HG02623 (cell line): ENCODE measurements around the gene BCL6B.
"Not testable (repeated sequence)": the region's sequence is repeated elsewhere in the genome, so short reads cannot be mapped to it uniquely, and the experiment has no call there.

Experiments used
- ATAC-seq: cut with Tn5 transposase; IDR thresholded peaks from one replicate; pipeline ENCODE4 v1.9.1; 2021; ENCODE audit warnings: moderate library complexity; ENCODE audit not compliant: unreplicated experiment

Gene BCL6B

DNA sequence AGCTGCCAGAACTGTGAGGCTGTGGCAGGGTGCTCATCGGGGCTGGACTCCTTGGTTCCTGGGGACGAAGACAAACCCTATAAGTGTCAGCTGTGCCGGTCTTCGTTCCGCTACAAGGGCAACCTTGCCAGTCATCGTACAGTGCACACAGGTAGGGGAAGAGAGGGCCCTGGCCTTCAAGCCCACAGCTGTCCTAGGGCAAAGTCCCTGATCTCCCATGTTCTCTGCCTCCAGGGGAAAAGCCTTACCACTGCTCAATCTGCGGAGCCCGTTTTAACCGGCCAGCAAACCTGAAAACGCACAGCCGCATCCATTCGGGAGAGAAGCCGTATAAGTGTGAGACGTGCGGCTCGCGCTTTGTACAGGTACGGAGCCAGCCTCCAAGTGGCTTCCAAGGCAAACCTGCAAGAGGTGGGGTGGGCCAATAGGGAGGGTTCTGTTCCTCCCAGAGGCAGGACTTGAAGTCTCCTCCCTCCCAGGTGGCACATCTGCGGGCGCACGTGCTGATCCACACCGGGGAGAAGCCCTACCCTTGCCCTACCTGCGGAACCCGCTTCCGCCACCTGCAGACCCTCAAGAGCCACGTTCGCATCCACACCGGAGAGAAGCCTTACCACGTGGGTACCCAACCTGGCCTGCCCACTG, 3.7 kb downstream of the BCL6B start:
- no peak for ATAC-seq

GRCh38 chr17:7027335-7027734, 4.5 kb downstream of the BCL6B start:
- ATAC-seq = no peak

GRCh38 chr17:7029096-7029495, 6.2 kb downstream of the BCL6B start:
- no peak for ATAC-seq

DNA sequence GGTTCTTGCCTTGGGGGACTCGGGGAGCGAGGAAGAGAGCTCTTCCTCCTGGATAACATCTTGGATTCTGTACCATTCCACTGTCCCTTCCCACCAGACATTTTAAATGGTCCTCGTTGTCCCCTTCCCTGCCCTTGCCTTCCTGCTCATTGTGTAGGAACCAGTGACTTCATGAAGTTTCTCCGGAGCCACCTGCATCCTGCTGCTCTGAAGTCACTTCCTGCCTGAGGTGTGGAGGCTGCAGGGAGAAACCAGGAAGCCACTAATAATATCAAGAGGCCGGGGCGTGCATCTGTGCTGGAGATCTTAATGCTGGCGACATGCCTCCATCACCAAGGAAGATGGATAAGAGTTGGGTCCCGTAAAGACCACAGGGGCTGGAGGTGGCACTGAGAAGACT, 6.8 kb downstream of the BCL6B start:
- ATAC-seq = no peak

GRCh38 chr17:7034955-7035590, 12.2 kb downstream of the BCL6B start:
- ATAC-seq = no peak

DNA sequence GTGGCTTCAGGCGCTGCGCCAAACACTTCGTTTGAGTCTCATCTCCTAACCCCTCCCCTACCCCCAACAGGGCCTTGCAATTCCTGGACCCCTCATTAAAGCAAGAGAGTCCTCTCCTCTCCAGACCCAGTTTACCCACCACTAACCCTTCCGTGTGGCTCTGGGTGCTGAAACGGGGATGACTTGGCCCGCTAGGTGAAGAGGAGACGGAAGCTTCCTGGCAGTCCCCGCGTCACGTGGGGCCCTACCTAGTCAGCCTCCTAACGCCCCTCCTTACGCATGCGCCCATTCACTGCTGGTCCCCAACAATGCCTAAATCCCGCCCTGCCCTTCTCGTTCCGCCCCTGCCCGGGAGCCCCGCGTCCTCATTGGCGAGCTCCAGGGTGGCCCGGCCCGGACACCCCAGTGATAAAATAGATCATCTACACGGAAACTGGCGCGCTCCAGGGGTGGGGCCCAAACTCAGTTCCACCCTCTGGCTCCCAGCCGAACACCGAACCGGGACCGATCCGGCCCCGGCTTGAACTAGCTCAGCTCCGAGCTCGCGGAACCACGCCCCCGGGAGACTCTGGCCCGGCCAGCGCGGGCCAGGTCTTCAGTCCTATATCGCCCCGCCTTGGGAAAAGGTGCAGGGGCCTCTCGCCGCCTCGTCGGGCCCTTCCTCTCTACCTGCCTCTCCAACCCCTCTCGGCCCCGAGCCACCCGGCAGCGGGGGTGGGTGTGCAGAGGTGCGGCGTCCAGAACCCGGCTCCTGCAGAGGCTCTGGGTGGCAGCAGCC, 12.9 kb downstream of the BCL6B start, which contains the start of gene SLC16A13:
TSS of gene SLC16A13 (plus strand) at position 425 of the 778 bp plus-strand sequence. CDS start 368 bp downstream, outside the sequence.
- peak; percentile 88 for ATAC-seq

DNA sequence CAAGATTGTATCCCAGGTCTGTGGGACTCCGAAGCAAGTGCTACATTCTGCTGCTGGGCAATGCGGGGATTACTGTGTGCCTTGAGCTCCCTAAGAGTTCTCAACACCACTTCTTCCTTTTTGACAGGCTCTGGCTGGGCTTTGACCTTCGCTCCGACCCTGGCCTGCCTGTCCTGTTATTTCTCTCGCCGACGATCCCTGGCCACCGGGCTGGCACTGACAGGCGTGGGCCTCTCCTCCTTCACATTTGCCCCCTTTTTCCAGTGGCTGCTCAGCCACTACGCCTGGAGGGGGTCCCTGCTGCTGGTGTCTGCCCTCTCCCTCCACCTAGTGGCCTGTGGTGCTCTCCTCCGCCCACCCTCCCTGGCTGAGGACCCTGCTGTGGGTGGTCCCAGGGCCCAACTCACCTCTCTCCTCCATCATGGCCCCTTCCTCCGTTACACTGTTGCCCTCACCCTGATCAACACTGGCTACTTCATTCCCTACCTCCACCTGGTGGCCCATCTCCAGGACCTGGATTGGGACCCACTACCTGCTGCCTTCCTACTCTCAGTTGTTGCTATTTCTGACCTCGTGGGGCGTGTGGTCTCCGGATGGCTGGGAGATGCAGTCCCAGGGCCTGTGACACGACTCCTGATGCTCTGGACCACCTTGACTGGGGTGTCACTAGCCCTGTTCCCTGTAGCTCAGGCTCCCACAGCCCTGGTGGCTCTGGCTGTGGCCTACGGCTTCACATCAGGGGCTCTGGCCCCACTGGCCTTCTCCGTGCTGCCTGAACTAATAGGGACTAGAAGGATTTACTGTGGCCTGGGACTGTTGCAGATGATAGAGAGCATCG, 15.4 kb downstream of the BCL6B start:
- ATAC-seq = no peak

DNA sequence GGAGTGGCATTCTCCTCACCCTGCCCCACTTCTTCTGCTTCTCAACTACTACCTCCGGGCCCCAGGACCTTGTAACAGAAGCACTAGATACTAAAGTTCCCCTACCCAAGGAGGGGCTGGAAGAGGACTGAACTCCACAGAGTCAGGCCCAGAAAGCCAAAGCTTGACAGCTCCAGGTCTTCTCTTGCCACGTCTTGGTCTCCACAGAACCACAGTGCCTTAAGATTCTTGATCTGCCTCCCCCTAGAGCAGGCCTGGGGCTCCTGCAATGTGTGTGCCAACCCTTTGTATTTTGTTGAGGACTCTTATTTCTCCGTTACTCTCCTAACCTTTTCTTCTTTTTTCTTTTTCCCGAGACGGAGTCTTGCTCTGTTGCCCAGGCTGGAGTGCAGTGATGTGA, 17.0 kb downstream of the BCL6B start:
- no peak for ATAC-seq

DNA sequence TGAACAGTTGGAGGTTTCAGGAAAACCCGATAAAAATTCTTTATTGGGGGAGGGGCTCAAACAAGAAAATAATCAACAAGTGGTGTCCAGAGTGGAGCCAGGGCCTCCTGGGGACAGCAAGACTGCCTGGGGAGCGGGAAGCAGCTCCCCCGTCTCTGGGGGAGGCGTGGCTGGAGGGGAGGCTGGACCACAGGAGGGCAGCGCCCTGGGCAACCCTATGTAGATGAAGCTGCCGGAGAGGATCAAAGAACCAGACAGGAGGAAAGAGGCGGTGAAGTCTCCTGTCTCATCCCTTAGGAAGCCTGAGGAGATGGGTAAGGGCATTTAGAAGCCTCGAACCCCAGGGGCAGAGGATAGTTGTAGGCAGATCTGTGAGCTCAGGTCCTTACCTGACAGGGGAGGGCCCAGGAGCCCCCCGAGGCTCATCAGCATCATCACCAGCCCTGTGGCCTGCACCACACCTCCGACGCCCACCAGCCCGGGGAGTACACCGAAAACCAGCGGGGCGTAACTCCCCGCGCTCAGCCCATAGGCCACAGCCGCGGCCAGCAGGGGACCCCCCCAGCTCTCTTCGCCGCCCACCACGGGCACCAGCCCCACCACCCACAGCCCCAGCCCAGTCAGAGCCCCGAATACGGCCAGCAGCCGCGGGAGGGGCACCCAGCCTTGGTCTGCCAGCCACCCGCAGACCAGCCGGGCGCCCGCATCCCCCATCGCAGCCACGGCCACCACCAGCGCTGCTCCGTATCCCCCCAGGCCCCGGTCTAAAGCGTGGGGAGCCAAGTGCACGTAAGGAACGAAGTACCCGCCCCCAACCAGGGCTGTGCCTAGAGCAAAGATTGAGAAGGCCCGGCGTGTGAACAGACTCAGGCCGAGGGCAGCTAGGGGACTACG, 19.0 kb downstream of the BCL6B start:
- no peak for ATAC-seq

DNA sequence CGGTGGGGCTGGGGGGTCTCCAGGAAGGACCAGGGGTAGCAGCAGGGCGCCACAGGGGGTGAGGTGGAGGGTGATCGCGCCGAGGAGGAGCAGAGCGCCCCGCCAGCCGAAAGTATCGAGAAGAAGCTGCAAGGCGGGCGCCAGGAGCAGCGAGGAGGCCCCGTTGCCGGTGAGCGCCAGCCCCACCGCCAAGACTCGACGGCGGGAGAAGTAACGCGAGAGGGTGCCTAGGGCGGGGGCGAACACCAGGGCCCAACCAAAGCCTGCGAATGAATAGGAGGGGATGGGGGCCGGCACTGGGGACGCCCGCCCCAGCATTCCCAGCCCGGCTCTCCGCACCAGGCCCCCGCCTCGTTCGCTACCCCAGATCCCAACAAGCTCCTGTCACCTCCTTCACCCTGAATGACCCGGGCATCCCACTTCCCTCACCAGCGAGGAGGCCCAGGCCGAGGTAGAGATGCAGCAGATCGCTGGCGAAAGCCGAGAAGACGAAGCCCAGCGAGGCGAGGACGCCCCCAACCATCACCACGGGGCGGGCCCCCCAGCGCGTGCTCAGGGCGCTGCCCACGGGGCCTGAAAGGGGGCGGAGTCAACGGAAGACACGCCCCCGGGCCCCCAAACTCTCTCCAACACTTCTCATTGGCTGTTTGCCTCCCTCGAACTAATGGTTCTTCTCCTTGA, 19.8 kb downstream of the BCL6B start:
- ATAC-seq = no peak

- no peak for ATAC-seq
These were observed 20.3 kb downstream of the BCL6B start for GRCh38 chr17:7043182-7043496.

DNA sequence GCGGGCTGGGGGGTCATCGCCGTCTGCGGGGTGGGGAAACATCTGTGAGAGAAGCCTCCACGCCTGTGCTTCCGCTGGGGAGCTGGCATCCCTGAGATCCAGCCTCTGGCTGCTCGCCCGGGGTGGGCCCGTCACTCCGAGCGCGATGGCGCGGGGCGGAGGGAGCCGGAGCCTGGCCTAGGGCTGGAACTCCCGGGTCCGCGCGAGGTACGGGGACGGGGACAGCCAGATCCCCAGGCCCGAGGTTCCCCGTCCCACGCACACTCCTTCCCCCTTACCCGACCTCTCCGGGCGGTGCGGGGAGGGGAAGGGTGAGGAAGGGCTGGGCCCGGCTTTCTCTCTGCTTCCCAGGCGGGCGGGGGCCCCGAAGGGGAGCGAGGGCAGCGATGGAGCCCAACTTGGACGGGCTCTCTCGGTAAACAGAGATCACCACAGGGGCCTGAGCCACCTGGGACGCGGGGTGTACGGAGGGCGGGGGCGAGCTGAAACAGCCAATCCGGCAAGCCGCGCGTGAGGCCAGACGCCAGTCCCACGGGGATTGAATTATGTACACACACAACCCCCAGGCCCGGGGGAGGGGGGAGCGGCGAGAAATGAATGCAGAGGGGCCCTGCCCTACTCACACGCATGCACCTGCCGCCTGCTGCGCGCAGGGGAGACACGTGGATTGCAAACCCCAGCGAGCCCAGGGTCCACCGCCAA, 20.8 kb downstream of the BCL6B start, which contains the start of gene SLC16A11:
TSS of gene SLC16A11 (minus strand) at position 596 of the 702 bp plus-strand sequence. CDS start at position 17, 579 bp downstream.
- ATAC-seq = no peak

- ATAC-seq = no peak
These were observed 22.8 kb downstream of the BCL6B start for GRCh38 chr17:7045492-7046126.

- ATAC-seq = no peak
These were observed 23.4 kb downstream of the BCL6B start for GRCh38 chr17:7046127-7046724.

- ATAC-seq = not testable (repeated sequence)
These were observed 24.0 kb downstream of the BCL6B start for GRCh38 chr17:7046725-7047397.

GRCh38 chr17:7047566-7047965, 24.7 kb downstream of the BCL6B start:
- ATAC-seq = no peak

DNA sequence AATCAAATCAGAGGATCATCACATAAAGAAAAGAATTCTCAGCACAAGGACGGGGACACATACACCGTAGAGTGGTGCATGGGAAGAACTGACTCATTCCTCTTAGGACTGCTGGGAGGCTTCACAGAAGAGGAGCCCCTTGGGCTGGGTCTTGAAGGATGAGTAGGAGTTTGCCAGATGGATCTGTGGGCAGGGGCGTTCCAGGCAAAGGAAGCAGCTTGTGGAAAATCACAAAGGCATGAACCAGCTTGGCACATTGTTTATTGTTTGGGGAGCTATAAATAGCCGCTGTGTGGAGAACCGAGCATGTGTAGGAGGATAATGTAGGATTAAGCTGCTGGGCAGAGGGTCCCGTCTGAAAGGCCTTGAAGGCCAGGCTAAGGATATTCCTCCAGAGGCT, 26.1 kb downstream of the BCL6B start:
- ATAC-seq = no peak
